Spleen (tissue), 13 donors: ENCODE results near the gene CD84. TPM values are rescaled to one million over a fixed set of nuclear protein-coding genes. Genes with fewer than 3 reads are reported as not detected.
"Not testable (repeated sequence)": the region's sequence is repeated elsewhere in the genome, so short reads cannot be mapped to it uniquely, and the experiment has no call there.

ENCODE experiments used
- DNase-seq: peaks from one replicate; pipeline ENCODE4 v3.0.0-alpha.2; 2020
- H3K27ac ChIP-seq, 8 donors: fragments of 200-600 bp; sonication (generic) in 7 of 8; 1 replicate in 4 of 8; 2 replicates in 4 of 8; pipeline versions ENCODE4 v1.5.0 to v1.8.0; 2016 to 2021; ENCODE audit warnings: inconsistent platforms in 4 of 8, mild to moderate bottlenecking in 4 of 8, moderate library complexity in 1 of 8
- H3K27me3 ChIP-seq, 7 donors: fragments of 200-600 bp; sonication (generic) in 6 of 7; replicated peaks in 1 of 7; 1 replicate in 4 of 7; 2 replicates in 3 of 7; pipeline versions ENCODE4 v1.5.0 to v1.8.0; 2016 to 2021; ENCODE audit warnings: inconsistent platforms in 3 of 7, mild to moderate bottlenecking in 1 of 7
- H3K36me3 ChIP-seq, 6 donors: fragments of 200-600 bp; sonication (generic) in 5 of 6; 1 replicate in 4 of 6; 2 replicates in 2 of 6; pipeline versions ENCODE4 v1.5.0 to v1.8.0; 2016 to 2021; ENCODE audit warnings: inconsistent platforms in 2 of 6
- H3K4me1 ChIP-seq, 6 donors: fragments of 200-600 bp; sonication (generic) in 5 of 6; 1 replicate in 3 of 6; 2 replicates in 3 of 6; pipeline versions ENCODE4 v1.5.0 to v1.8.0; 2016 to 2021; ENCODE audit warnings: inconsistent platforms in 3 of 6
- H3K4me3 ChIP-seq, 8 donors: fragments of 200-600 bp; sonication (generic) in 7 of 8; 1 replicate in 4 of 8; 2 replicates in 4 of 8; pipeline versions ENCODE4 v1.5.0 to v1.8.0; 2016 to 2021; ENCODE audit warnings: inconsistent platforms in 4 of 8, mild to moderate bottlenecking in 4 of 8, moderate library complexity in 2 of 8
- H3K9me3 ChIP-seq, 8 donors: fragments of 200-600 bp; sonication (generic) in 7 of 8; 1 replicate in 4 of 8; 2 replicates in 4 of 8; pipeline versions ENCODE4 v1.5.0 to v1.8.0; 2016 to 2021; ENCODE audit warnings: inconsistent platforms in 4 of 8
- CTCF ChIP-seq, 11 experiments: fragments of 200-600 bp in 7 of 11; fragments of 450-650 bp in 4 of 11; sonication (generic) in 4 of 11; IDR thresholded peaks in 8 of 11; conservative IDR thresholded peaks in 3 of 11; 1 replicate in 7 of 11; 2 replicates in 4 of 11; pipeline versions ENCODE4 v1.4.0 to v1.8.0; 2016 to 2021; ENCODE audit warnings: antibody characterized with exemption in 11 of 11, inconsistent platforms in 4 of 11, mild to moderate bottlenecking in 1 of 11
- POLR2A ChIP-seq, 3 donors: fragments of 450-650 bp; IDR thresholded peaks; one replicate each; pipeline ENCODE4 v1.5.1; 2017; ENCODE audit warnings: antibody characterized with exemption in 3 of 3, mild to moderate bottlenecking in 1 of 3
- POLR2AphosphoS5 ChIP-seq, 3 donors: sonication (generic); formaldehyde crosslinking; IDR thresholded peaks; one replicate each; pipeline ENCODE4 v1.5.1; 2017; ENCODE audit warnings: antibody characterized with exemption in 3 of 3
- WGBS, 5 donors: extraction: QIAGEN DNeasy Blood & Tissue Kit in 3 of 5; methylation state at CpG; one replicate each; pipeline versions ENCODE4 v1.1.5 to v1.1.7; 2013 to 2018; 5-methylcytosine and 5-hydroxymethylcytosine counted together
- intact Hi-C: fragments of 100-400 bp; cut with DNase I; formaldehyde crosslinking; loops from one replicate; pipeline ENCODE4 v1.15.0; 2023; ENCODE audit warnings: low total_unique reads
- long read RNA-seq, 2 donors: transcript quantifications; one replicate each; lab custom pipeline, GENCODE V29; 2026
- polyA plus RNA-seq, 3 donors: library from polyadenylated mRNA; stranded (reverse); fragments of 200-250 nt; gene quantifications; one replicate each; pipeline ENCODE4 v1.2.1, GENCODE V29; 2013
- total RNA-seq, 7 donors: library from RNA; depleted of rRNA in 3 of 7; stranded (reverse); fragments of >200 nt in 3 of 7; fragmentation: NEBNext Ultra II Directional in 4 of 7; extraction: Animal tissue kit (Norgen Biotek cat#: 25700) in 4 of 7; gene quantifications; one replicate each; pipeline versions ENCODE4 v1.1.0 to v1.2.1, GENCODE V29; 2016 to 2021
- donor health status: healthy with polysubstance abuse.
- donor health status: DM: no; HTN: no; CAD: no; lungs with moderate emphysema.
- donor health status: DM: no; HTN: no; CAD: no.
- donor health status: Bipolar disorder and iron deficiency.
- donor health status: healthy.
- donor health status: DM: no; HTN: no; CAD: no.
- donor health status: DM: yes; HTN: yes; CAD: no.

Gene CD84
- total RNA-seq = 10 to 100 TPM; 50.3 to 76.1 (median 62.5) TPM
- polyA plus RNA-seq = 10 to 100 TPM in 1 of 3 donors, 1 to 10 TPM in 2; 4.7 to 10.9 (median 5.4) TPM
- long read RNA-seq, donor 1, partial matches to known transcripts = 0 of 3 reads
- long read RNA-seq, donor 1, other reads (novel, unspliced or antisense) = 0 of 3 reads
- long read RNA-seq, donor 2, full-length matches to known transcripts = 6 of 6 reads
- long read RNA-seq, donor 2, partial matches to known transcripts = 0 of 6 reads
- long read RNA-seq, donor 2, other reads (novel, unspliced or antisense) = 0 of 6 reads

DNA sequence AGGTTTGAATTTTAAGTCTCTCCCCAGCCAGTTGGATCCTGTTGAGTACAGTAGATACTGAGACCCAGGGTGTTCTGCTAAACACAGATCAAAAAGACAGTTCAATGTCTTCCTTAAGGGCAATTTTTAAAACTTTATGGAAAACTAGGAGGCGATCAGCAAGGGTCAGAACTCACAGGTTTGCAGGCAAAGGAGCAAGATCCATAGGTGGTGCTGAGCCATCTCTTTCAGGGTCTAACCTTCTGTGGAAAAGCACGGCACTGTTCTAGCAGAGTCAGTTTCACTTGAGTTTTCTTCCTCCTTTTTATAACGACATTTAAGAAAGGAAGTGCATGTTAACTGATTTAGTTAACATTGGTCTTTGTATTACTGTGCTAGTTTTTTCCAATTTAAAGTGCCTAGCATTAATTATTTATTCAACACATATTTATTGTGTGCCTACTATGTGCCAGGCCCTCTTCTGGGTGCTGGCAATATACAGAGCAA is at the start of gene CD84:
CD84 (minus strand) TSS at position 281 of the 486 bp plus-strand sequence; CDS start at position 222, 59 bp downstream.
- peak within 1 kb of the TSS; percentile 19 to 67 (median 38) for H3K4me3 ChIP-seq
- DNase-seq = no peak
- H3K9me3 ChIP-seq = peaks cover 0 to 10% (median 0%) of the 10 kb centered on the region in 8 donors
- no peaks in the 10 kb centered on the region for H3K36me3 ChIP-seq
- 9 to 22% (median 14%) methylated on average over 3 of the region's 3 CpGs for WGBS, 5 donors
- peak in 1 of 3 donors; percentile 68 for TF ChIP-seq POLR2A (IDR thresholded peaks at IDR 0.05)
- peak in 1 of 3 donors; percentile 83 for TF ChIP-seq POLR2AphosphoS5 (IDR thresholded peaks at IDR 0.05)
- TF ChIP-seq CTCF (IDR thresholded peaks at IDR 0.05 in 8 of 11, conservative IDR thresholded peaks at IDR 0.05 in 3 of 11) = no peak
- intact Hi-C loops = no loop called here
- peak within 1 kb of the TSS; percentile 65 to 90 (median 86) for H3K27ac ChIP-seq
- H3K4me1 ChIP-seq = peaks cover 4 to 65% (median 33%) of the 10 kb centered on the region in 6 donors
- no peaks in the 10 kb centered on the region for H3K27me3 ChIP-seq

DNA sequence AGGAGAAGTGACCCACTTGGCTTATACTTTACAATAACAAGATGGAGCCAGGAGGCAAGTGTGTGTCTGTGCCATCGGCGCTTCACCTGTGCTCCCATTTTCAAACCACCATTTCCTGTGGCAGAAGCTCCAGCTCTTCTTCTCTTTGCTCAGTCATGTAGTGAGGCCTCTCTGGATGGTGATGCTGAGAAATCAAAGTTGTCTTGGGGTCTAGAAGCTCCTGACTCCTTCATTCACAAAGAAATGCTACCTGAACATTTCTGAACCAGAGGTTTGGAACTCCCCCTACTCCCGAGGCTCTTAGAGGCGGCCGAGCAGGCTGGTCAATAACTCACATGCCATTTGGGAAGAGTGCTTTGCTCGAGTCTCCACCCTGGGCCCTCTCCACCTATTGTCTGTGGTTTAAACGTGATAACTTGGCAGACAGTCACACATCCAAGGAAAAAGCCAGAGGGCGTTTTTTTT is 49.5 kb upstream of the CD84 start:
- intact Hi-C loops = no loop called here
- H3K36me3 ChIP-seq = peaks cover 0 to 5% (median 0%) of the 10 kb centered on the region in 6 donors
- H3K4me3 ChIP-seq = no peak overlapping the region
- WGBS, 5 donors = 59 to 81% (median 73%) methylated on average over 8 of the region's 8 CpGs
- H3K27me3 ChIP-seq = no peaks in the 10 kb centered on the region
- DNase-seq = no peak
- H3K27ac ChIP-seq = peak overlapping the region; percentile 28 to 79 (median 70)
- H3K4me1 ChIP-seq = peaks cover 48 to 100% (median 85%) of the 10 kb centered on the region in 6 donors
- no peak for TF ChIP-seq POLR2AphosphoS5 (IDR thresholded peaks at IDR 0.05)
- TF ChIP-seq CTCF (IDR thresholded peaks at IDR 0.05 in 8 of 11, conservative IDR thresholded peaks at IDR 0.05 in 3 of 11) = no peak
- TF ChIP-seq POLR2A (IDR thresholded peaks at IDR 0.05) = no peak
- H3K9me3 ChIP-seq = no peaks in the 10 kb centered on the region

DNA sequence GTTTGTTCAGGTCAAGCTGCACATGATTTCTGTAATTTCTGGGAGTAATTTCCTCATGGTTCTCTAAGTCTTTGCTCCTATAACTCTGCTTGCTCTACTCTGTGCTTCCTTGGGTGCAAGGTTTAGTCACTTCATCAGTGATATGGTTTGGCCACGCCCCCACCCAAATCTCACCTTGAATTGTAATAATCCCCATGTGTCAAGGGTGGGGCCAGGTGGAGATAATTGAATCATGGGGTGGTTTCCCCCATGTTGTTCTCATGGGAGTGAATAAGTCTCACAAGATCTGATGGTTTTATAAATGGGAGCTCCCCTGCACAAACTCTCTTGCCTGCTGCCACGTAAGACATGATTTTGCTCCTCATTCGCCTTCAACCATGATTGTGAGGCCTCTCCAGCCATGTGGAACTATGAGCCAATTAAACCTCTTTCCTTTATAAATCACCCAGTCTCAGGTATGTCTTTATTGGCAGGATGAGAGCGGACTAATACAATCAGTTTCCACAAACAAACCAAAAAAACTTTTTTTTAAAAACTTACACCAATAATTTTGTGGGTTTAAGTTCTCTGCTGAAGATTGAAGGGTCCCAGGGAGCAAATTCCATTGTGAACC is 48.5 kb upstream of the CD84 start:
- intact Hi-C loops, DNase-seq, H3K36me3 ChIP-seq, H3K9me3 ChIP-seq, H3K4me3 ChIP-seq, H3K27me3 ChIP-seq: not testable (repeated sequence)
- H3K27ac ChIP-seq = peak overlapping the region in 5 of 8 donors; percentile 52 to 79 (median 76)
- peaks cover 53 to 100% (median 89%) of the 10 kb centered on the region in 6 donors for H3K4me1 ChIP-seq
- 85 to 92% (median 87%) methylated on average over 4 of the region's 4 CpGs for WGBS, 5 donors

GRCh38 chr1:160626509-160627342 is 47.4 kb upstream of the CD84 start:
- intact Hi-C loops = no loop called here
- TF ChIP-seq CTCF (IDR thresholded peaks at IDR 0.05 in 8 of 11, conservative IDR thresholded peaks at IDR 0.05 in 3 of 11) = no peak
- TF ChIP-seq POLR2A (IDR thresholded peaks at IDR 0.05) = no peak
- no peak for TF ChIP-seq POLR2AphosphoS5 (IDR thresholded peaks at IDR 0.05)
- no peaks in the 10 kb centered on the region for H3K36me3 ChIP-seq
- H3K4me1 ChIP-seq = peaks cover 47 to 100% (median 90%) of the 10 kb centered on the region in 6 donors
- H3K27ac ChIP-seq = peak overlapping the region in 3 of 8 donors; percentile 76 to 79 (median 76)
- H3K27me3 ChIP-seq = no peaks in the 10 kb centered on the region
- H3K4me3 ChIP-seq = no peak overlapping the region
- 80 to 95% (median 90%) methylated on average over 1 of the region's 1 CpG for WGBS, 5 donors
- no peaks in the 10 kb centered on the region for H3K9me3 ChIP-seq
- no peak for DNase-seq
